22Rv1 (cell line): Measurements from ENCODE around the gene POFUT2.

Experiments used
- H3K27ac ChIP-seq: fragments of 450-650 bp; 2 replicates; pipeline ENCODE4 v1.5.1; 2017
- CTCF ChIP-seq: fragments of 450-650 bp; IDR thresholded peaks from 2 replicates; pipeline ENCODE4 v1.5.1; 2017; ENCODE audit warnings: mild to moderate bottlenecking
- ZFX ChIP-seq: fragments of 450-650 bp; IDR thresholded peaks from 2 replicates; pipeline ENCODE4 v1.6.1; 2017; ENCODE audit warnings: antibody characterized with exemption, borderline replicate concordance

POFUT2 gene

DNA sequence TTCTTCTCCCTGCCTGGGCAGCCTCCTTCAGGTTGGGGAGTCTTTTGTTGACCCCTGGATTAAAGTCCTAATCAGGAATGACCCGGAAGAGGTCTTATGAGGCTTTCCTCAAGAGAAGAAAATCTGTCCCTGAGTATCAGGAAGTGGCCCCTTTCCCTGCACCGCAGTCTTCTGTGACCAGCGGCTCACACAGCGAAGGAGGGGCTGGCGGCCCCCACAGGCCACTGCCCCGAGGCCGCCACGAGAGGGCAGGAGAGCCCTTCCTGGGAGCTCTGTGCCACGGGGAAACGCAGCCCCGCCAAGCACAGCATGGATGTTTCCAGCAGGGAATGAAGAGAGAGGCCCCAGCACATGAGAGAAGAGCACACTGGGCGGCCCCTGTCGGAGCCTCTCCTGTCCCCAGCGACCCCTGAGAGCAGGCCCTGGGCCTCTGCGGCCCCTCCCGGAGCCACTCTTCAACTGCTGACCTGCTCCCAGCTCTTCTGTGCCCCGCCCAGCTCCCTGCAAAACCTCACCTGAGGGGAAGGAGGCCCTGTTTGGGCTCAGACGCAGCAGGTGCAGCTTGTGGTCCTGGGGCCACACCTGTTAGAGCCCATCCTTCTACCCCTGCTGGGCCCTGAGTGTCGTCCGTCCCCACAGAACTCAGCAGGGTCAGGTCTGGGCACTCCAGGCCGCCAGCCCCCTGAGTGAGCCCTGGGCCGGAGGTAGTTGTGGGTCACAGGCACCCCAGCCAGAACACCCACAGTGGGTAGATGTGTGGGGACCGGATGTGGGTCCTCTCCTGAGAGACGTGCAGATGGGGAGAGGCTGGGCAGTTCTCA, 4.9 kb upstream of the POFUT2 start:
- H3K27ac ChIP-seq = no peak overlapping the region
- TF ChIP-seq CTCF (peak; percentile 95), ZFX (no peak)

GRCh38 chr21:45291613-45292398, 4.1 kb upstream of the POFUT2 start:
- no peak for TF ChIP-seq ZFX
- TF ChIP-seq CTCF = no peak
- no peak overlapping the region for H3K27ac ChIP-seq

DNA sequence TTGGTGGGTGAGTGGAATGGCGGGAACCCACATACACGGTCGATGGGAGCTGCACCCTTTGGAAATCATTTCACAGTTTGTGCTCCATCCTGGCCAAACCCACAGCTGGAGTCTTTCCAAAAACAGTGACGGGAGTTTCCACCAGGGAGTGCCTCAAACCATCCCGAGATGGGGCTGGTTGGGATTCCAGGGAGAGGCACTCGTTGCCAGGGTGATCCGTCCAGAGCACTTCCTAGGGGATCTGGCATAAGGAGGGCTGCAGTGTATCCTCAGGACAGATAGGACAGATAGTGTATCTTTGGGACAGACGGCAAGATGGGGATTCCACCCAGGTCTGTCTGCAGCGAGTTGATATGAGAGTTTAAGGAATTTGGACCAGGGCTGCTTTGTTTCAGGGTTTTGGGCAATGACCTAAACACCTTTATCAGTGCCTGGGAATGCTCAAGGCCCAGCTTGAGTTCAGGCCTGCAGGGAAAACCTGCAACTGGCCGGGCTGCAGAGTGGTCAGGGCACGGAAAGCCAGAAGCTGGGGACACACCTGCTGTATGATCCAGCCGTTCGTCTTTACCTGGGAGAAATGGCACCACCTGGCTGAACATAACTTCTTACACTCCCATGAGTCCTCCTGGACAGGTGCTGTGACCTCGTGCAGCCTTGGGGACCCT, 3.4 kb upstream of the POFUT2 start:
- no peak for TF ChIP-seq ZFX
- TF ChIP-seq CTCF = no peak
- no peak overlapping the region for H3K27ac ChIP-seq

- no peak overlapping the region for H3K27ac ChIP-seq
- TF ChIP-seq CTCF (no peak), ZFX (no peak)
Observed at GRCh38 chr21:45289655-45290515, 2.2 kb upstream of the POFUT2 start.

GRCh38 chr21:45289134-45289533, 1.4 kb upstream of the POFUT2 start:
- no peak for TF ChIP-seq ZFX
- TF ChIP-seq CTCF = no peak
- no peak overlapping the region for H3K27ac ChIP-seq

DNA sequence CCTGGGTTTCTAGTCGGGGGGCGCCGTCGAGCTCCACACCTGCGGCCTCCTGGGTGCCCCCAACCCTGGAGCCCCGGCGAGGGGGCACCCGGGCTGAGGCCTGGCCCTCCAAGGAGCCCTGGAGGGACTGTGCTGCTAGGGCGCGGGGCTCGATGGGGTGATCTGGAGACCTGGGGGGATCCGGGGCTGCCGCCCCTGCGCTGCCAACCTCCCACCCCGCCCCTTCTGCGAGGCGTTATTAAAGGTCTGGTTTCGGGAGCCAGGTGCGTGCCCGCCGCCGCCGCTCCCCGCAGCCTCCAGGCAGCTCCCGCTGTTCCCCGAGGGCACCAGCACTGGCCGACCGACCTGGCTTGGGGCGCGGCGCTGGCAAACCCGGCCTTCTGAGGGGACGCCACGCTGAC, 746 bp upstream of the POFUT2 start:
- TF ChIP-seq ZFX (no peak), CTCF (no peak)
- H3K27ac ChIP-seq = no peak overlapping the region; the same call in 1 of the 2 replicates
